DND-41 (cell line): ENCODE results near the gene SSUH2.

ENCODE experiments used
- ATAC-seq: fragments of 200-7000 bp; cut with Tn5 transposase; 3 replicates; pipeline ENCODE4 v1.9.1; 2021; ENCODE audit warnings: low read depth; ENCODE audit not compliant: insufficient read depth
- DNase-seq: peaks from one replicate; pipeline ENCODE4 v3.0.0-alpha.2; 2020
- H2AFZ ChIP-seq: 2 replicates; pipeline ENCODE4 v1.6.0; 2012; ENCODE audit warnings: low read depth, low read length
- H3K27ac ChIP-seq: 2 replicates; pipeline ENCODE4 v1.5.1; 2012; ENCODE audit warnings: low read length, inconsistent platforms
- H3K27me3 ChIP-seq: fragments of 200-600 bp; sonication (generic); 2 replicates; pipeline ENCODE4 v1.6.0; 2012; ENCODE audit warnings: low read length, mild to moderate bottlenecking, inconsistent platforms; ENCODE audit not compliant: insufficient read depth, poor library complexity
- H3K36me3 ChIP-seq: 2 replicates; pipeline ENCODE4 v1.5.1; 2012; ENCODE audit warnings: low read length, inconsistent platforms; ENCODE audit not compliant: insufficient read depth
- H3K4me1 ChIP-seq: 2 replicates; pipeline ENCODE4 v1.5.1; 2012; ENCODE audit warnings: mild to moderate bottlenecking, low read length; ENCODE audit not compliant: insufficient read depth
- H3K4me2 ChIP-seq: 2 replicates; pipeline ENCODE4 v1.6.0; 2012; ENCODE audit warnings: mild to moderate bottlenecking, moderate library complexity, low read length, inconsistent platforms; ENCODE audit not compliant: insufficient read depth
- H3K4me3 ChIP-seq, 2 experiments: fragments of 200-600 bp in 1 of 2; shearing (Covaris generic) in 1 of 2; 2 replicates each; pipeline ENCODE4 v1.5.1; 2012 to 2016; ENCODE audit warnings: inconsistent platforms in 2 of 2, low read length in 2 of 2, mild to moderate bottlenecking in 2 of 2, low read depth in 1 of 2, moderate library complexity in 1 of 2
- H3K79me2 ChIP-seq: 2 replicates; pipeline ENCODE4 v1.6.0; 2012; ENCODE audit warnings: low read length, inconsistent platforms; ENCODE audit not compliant: insufficient read depth
- H3K9ac ChIP-seq: 2 replicates; pipeline ENCODE4 v1.6.0; 2012; ENCODE audit warnings: low read depth, mild to moderate bottlenecking, inconsistent platforms, low read length, moderate library complexity
- H3K9me3 ChIP-seq: 2 replicates; pipeline ENCODE4 v1.5.1; 2012; ENCODE audit warnings: low read length, moderate library complexity, mild to moderate bottlenecking, inconsistent platforms; ENCODE audit not compliant: insufficient read depth, severe bottlenecking
- H4K20me1 ChIP-seq: 2 replicates; pipeline ENCODE4 v1.6.0; 2012; ENCODE audit warnings: low read length; ENCODE audit not compliant: insufficient read depth
- EZH2 ChIP-seq: IDR thresholded peaks from 3 replicates; pipeline ENCODE4 v1.6.1; 2012; ENCODE audit warnings: borderline replicate concordance, low read depth, mild to moderate bottlenecking, moderate library complexity, low read length, inconsistent platforms; ENCODE audit not compliant: severe bottlenecking
- TF ChIP-seq, protein P1 (sequence below): IDR thresholded peaks from 2 replicates; pipeline ENCODE4 v1.5.1; 2012; ENCODE audit warnings: borderline replicate concordance, low read length, moderate library complexity, mild to moderate bottlenecking; ENCODE audit not compliant: poor library complexity, severe bottlenecking; ENCODE audit errors: extremely low read depth

The SSUH2 gene

DNA sequence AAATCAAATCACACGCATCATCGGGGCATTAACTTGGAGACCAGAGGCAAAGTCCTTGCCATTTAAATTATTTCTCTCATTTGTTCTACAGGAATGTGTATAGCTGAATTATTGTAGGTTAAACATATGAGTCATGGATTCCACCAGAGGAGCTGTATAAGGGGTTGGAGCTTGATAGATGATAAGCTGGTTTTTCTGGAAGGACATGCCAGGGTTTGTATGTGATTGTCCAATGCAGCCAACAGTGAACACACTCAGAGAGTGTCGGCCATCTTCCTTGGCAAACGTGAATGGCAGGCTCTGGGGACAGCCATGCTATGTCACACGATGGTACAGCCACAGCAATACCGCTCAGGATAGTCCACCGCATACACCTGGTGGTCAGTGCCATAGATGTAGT is 25.1 kb downstream of the SSUH2 start:
- H3K9ac ChIP-seq, result no peak overlapping the region
- no peak overlapping the region for H3K4me2 ChIP-seq
- ATAC-seq (no peak), DNase-seq (no peak)
- H2AFZ ChIP-seq, result no peak overlapping the region
- no peak overlapping the region for H3K4me3 ChIP-seq
- H3K27me3 ChIP-seq, result no peaks in the 10 kb centered on the region
- TF ChIP-seq EZH2, result no peak
- TF ChIP-seq, protein P1, sequence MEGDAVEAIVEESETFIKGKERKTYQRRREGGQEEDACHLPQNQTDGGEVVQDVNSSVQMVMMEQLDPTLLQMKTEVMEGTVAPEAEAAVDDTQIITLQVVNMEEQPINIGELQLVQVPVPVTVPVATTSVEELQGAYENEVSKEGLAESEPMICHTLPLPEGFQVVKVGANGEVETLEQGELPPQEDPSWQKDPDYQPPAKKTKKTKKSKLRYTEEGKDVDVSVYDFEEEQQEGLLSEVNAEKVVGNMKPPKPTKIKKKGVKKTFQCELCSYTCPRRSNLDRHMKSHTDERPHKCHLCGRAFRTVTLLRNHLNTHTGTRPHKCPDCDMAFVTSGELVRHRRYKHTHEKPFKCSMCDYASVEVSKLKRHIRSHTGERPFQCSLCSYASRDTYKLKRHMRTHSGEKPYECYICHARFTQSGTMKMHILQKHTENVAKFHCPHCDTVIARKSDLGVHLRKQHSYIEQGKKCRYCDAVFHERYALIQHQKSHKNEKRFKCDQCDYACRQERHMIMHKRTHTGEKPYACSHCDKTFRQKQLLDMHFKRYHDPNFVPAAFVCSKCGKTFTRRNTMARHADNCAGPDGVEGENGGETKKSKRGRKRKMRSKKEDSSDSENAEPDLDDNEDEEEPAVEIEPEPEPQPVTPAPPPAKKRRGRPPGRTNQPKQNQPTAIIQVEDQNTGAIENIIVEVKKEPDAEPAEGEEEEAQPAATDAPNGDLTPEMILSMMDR, result no peak
- H3K79me2 ChIP-seq, result no peaks in the 10 kb centered on the region
- H3K36me3 ChIP-seq, result no peaks in the 10 kb centered on the region
- H3K27ac ChIP-seq, result no peak overlapping the region
- no peaks in the 10 kb centered on the region for H3K4me1 ChIP-seq
- H3K9me3 ChIP-seq, result no peaks in the 10 kb centered on the region
- H4K20me1 ChIP-seq, result peaks cover 4% of the 10 kb centered on the region; the same call in 1 of the 2 replicates

- H3K27ac ChIP-seq, result no peak overlapping the region
- no peaks in the 10 kb centered on the region for H3K9me3 ChIP-seq
- H3K36me3 ChIP-seq, result no peaks in the 10 kb centered on the region
- no peaks in the 10 kb centered on the region for H3K4me1 ChIP-seq
- H3K9ac ChIP-seq, result no peak overlapping the region
- DNase-seq (no peak), ATAC-seq (no peak)
- TF ChIP-seq, protein P1, result no peak
- no peak for TF ChIP-seq EZH2
- H3K27me3 ChIP-seq, result no peaks in the 10 kb centered on the region
- peaks cover 4% of the 10 kb centered on the region; the same call in 1 of the 2 replicates for H4K20me1 ChIP-seq
- H3K4me3 ChIP-seq, result no peak overlapping the region
- H3K79me2 ChIP-seq, result no peaks in the 10 kb centered on the region
- no peak overlapping the region for H2AFZ ChIP-seq
- no peak overlapping the region for H3K4me2 ChIP-seq
These were observed 25.6 kb downstream of the SSUH2 start for GRCh38 chr3:8618950-8619349.

DNA sequence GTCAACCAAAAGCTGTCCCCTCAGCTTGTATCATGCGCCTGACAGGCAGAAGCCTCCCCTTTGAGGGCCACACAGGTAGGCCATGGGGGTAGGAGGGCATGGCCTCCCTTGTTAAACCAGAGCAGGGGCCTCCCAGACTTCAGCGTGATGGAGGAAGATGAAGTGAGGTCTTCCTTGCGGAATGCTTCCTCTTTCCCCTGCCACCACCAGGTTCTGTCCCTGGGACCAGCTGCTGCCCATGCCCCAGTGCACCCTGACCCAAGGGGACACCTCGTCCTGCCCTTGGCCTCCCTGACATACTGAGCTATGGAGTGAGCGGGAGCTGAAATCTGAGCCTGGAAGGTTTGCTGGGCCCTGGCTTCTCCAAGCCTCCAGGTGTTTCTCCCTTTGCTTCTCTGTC is 26.7 kb downstream of the SSUH2 start:
- Histone ChIP-seq H3K4me3 (no peak overlapping the region), H4K20me1 (no peaks in the 10 kb centered on the region), H3K36me3 (no peaks in the 10 kb centered on the region), H3K27me3 (no peaks in the 10 kb centered on the region), H2AFZ (no peak overlapping the region), H3K9ac (no peak overlapping the region), H3K79me2 (no peaks in the 10 kb centered on the region), H3K9me3 (no peaks in the 10 kb centered on the region), H3K4me2 (no peak overlapping the region), H3K4me1 (no peaks in the 10 kb centered on the region), H3K27ac (no peak overlapping the region)
- DNase-seq (no peak), ATAC-seq (no peak)
- TF ChIP-seq EZH2, result no peak
- TF ChIP-seq, protein P1, result no peak

GRCh38 chr3:8610951-8611350 is 33.6 kb downstream of the SSUH2 start:
- TF ChIP-seq EZH2, result no peak
- TF ChIP-seq, protein P1, result no peak
- Histone ChIP-seq H2AFZ (no peak overlapping the region), H3K4me2 (no peak overlapping the region)

More at GRCh38 chr3:8610951-8611350, 33.6 kb downstream of the SSUH2 start:
- H3K36me3 ChIP-seq, result no peaks in the 10 kb centered on the region
- H3K27me3 ChIP-seq, result no peaks in the 10 kb centered on the region
- H3K27ac ChIP-seq, result no peak overlapping the region
- H3K4me1 ChIP-seq, result no peaks in the 10 kb centered on the region
- DNase-seq (no peak), ATAC-seq (no peak)
- no peaks in the 10 kb centered on the region for H3K9me3 ChIP-seq
- no peaks in the 10 kb centered on the region for H4K20me1 ChIP-seq
- no peak overlapping the region for H3K4me3 ChIP-seq
- H3K79me2 ChIP-seq, result no peaks in the 10 kb centered on the region
- H3K9ac ChIP-seq, result no peak overlapping the region
